Measurements from ENCODE around the gene PPDPF. TPM values are rescaled to one million over a fixed set of nuclear protein-coding genes. Genes with fewer than 3 reads are reported as not detected.
A peak's percentile ranks its signal among the peaks of the same experiment; 100 is the strongest.

PPDPF gene
- polyA plus RNA-seq, 1 donor (not counting 4 experiments of a cell fraction or from before 2014, with no cell fraction given): 8.8 TPM

GRCh38 chr20:63553933-63554290 is 33.3 kb downstream of the PPDPF start, which contains the start of gene FNDC11:
TSS of gene FNDC11 (plus strand) at chr20:63554159. CDS start at chr20:63555664, 1,505 bp downstream.
- Histone ChIP-seq H3K4me2 (ENCODE audit: control insufficient read depth, extremely low read depth, insufficient read depth, low read depth, low read length) (peak within 1 kb of the TSS; percentile 79), H3K9ac (ENCODE audit: control insufficient read depth, extremely low read depth, insufficient read depth, low read length) (peak within 1 kb of the TSS; percentile 71), H3K4me3 (ENCODE audit: control insufficient read depth in 2 of 3, extremely low read depth in 1 of 3, insufficient read depth in 2 of 3, low read depth in 1 of 3, low read length in 3 of 3) (peak within 1 kb of the TSS; percentile 64 to 81 (median 71)), H4K20me1 (ENCODE audit: control insufficient read depth, extremely low read depth, insufficient read depth, low read length) (no peaks in the 10 kb centered on the region), H3K4me1 (ENCODE audit: control insufficient read depth, extremely low read depth, insufficient read depth, low read length) (peaks cover 16% of the 10 kb centered on the region), H2AFZ (ENCODE audit: control insufficient read depth, low read length) (peak within 1 kb of the TSS; percentile 76), H3K9me1 (ENCODE audit: control insufficient read depth, extremely low read depth, insufficient read depth, low read length) (no peaks in the 10 kb centered on the region), H3K79me2 (ENCODE audit: control insufficient read depth, insufficient read depth, low read length) (no peaks in the 10 kb centered on the region), H3K36me3 (ENCODE audit: control insufficient read depth in 2 of 2, extremely low read depth in 1 of 2, insufficient read depth in 2 of 2, low read length in 2 of 2) (peaks cover 2 to 4% of the 10 kb centered on the region in 2 experiments), H3K9me3 (ENCODE audit: control insufficient read depth, low read depth, low read length) (no peaks in the 10 kb centered on the region), H3K27ac (ENCODE audit: control insufficient read depth, insufficient read depth, low read length) (peak within 1 kb of the TSS; percentile 51), H3K27me3 (ENCODE audit: control insufficient read depth, extremely low read depth, insufficient read depth, low read length) (no peaks in the 10 kb centered on the region)
- FAIRE-seq (no peak), DNase-seq (ENCODE audit: low read depth, low spot score) (no peak)
- dilution Hi-C loops (cut with MboI; ENCODE audit: extremely low pct_ligation_motif_present, low sequenced_read_pairs): no loop called here
- TF ChIP-seq CTCF (optimal IDR thresholded peaks at IDR 0.05 in 1 of 3, IDR thresholded peaks at IDR 0.05 in 1 of 3, conservative IDR thresholded peaks at IDR 0.05 in 1 of 3; ENCODE audit: extremely low read depth in 1 of 3, insufficient read depth in 2 of 3, low read length in 3 of 3): no peak
- no peak for TF ChIP-seq EZH2 (IDR thresholded peaks at IDR 0.05; ENCODE audit: low read length)

GRCh38 chr20:63554361-63555278 is 34.1 kb downstream of the PPDPF start:
- FAIRE-seq: no peak
- Histone ChIP-seq H3K79me2 (ENCODE audit: control insufficient read depth, insufficient read depth, low read length) (no peaks in the 10 kb centered on the region), H4K20me1 (ENCODE audit: control insufficient read depth, extremely low read depth, insufficient read depth, low read length) (no peaks in the 10 kb centered on the region), H3K4me1 (ENCODE audit: control insufficient read depth, extremely low read depth, insufficient read depth, low read length) (peaks cover 16% of the 10 kb centered on the region), H3K27me3 (ENCODE audit: control insufficient read depth, extremely low read depth, insufficient read depth, low read length) (no peaks in the 10 kb centered on the region), H3K4me2 (ENCODE audit: control insufficient read depth, extremely low read depth, insufficient read depth, low read depth, low read length) (peak overlapping the region; percentile 79), H3K27ac (ENCODE audit: control insufficient read depth, insufficient read depth, low read length) (no peak overlapping the region), H3K36me3 (ENCODE audit: control insufficient read depth in 2 of 2, extremely low read depth in 1 of 2, insufficient read depth in 2 of 2, low read length in 2 of 2) (peaks cover 2 to 6% of the 10 kb centered on the region in 2 experiments), H3K9me1 (ENCODE audit: control insufficient read depth, extremely low read depth, insufficient read depth, low read length) (no peaks in the 10 kb centered on the region), H3K9ac (ENCODE audit: control insufficient read depth, extremely low read depth, insufficient read depth, low read length) (no peak overlapping the region), H3K9me3 (ENCODE audit: control insufficient read depth, low read depth, low read length) (no peaks in the 10 kb centered on the region), H3K4me3 (ENCODE audit: control insufficient read depth in 2 of 3, extremely low read depth in 1 of 3, insufficient read depth in 2 of 3, low read depth in 1 of 3, low read length in 3 of 3) (peak overlapping the region; percentile 64 to 81 (median 71)), H2AFZ (ENCODE audit: control insufficient read depth, low read length) (no peak overlapping the region)
- no peak for DNase-seq (ENCODE audit: low read depth, low spot score)
- dilution Hi-C loops (cut with MboI; ENCODE audit: extremely low pct_ligation_motif_present, low sequenced_read_pairs): no loop called here
- TF ChIP-seq EZH2 (IDR thresholded peaks at IDR 0.05; ENCODE audit: low read length) (no peak), CTCF (optimal IDR thresholded peaks at IDR 0.05 in 1 of 3, IDR thresholded peaks at IDR 0.05 in 1 of 3, conservative IDR thresholded peaks at IDR 0.05 in 1 of 3; ENCODE audit: extremely low read depth in 1 of 3, insufficient read depth in 2 of 3, low read length in 3 of 3) (no peak)
